Measurements from ENCODE around the gene ST7. TPM values are rescaled to one million over a fixed set of nuclear protein-coding genes. Genes with fewer than 3 reads are reported as not detected.

The ST7 gene
- total and polyA plus RNA-seq, 2 of the 8 experiments (the other 6 are each of a cell fraction or from before 2014, with no cell fraction given) = 16.3 to 18.0 TPM

DNA sequence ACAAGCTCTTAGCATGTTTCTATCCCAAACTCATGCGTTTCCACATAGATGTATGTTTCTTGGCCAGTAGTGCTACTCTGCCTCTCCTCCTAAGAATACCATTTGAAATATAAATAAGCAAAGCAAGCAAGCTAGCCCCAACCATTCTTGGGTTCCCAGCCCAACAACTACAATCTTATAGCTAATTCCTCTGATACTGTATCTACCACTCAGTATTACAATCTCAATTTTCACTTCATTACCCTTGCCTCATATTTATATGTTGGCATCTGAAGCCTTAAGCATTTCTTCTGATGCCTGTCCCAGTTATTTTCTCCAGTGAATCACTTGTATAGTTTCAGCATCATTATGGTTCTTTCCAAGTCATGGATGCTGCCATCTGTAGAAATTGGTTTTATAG is 181.1 kb downstream of the ST7 start (continued):
- TF ChIP-seq CBX8 (IDR thresholded peaks at IDR 0.05; ENCODE audit: borderline replicate concordance, low read depth, low read length) (no peak), SP4 (IDR thresholded peaks at IDR 0.05; ENCODE audit: low read length) (no peak), CTCF (IDR thresholded peaks at IDR 0.05; ENCODE audit: control extremely low read depth in 1 of 3, insufficient read depth in 1 of 3, low read depth in 1 of 3, low read length in 3 of 3) (no peak)

Data from H1 (cell line).